WTC11 (cell line): ENCODE measurements around the gene CLEC5A. TPM values are rescaled to one million over a fixed set of nuclear protein-coding genes. Genes with fewer than 3 reads are reported as not detected.

Source experiments
- ATAC-seq: fragments of 200-7000 bp; cut with Tn5 transposase; 2 replicates; pipeline ENCODE4 v1.10.0; 2021; ENCODE audit warnings: mild to moderate bottlenecking, moderate library complexity
- CTCF ChIA-PET: fragments of 300-600 bp; sonication (Branson Sonifier 250); formaldehyde crosslinking; loops from one replicate; lab custom pipeline; 2021; ENCODE audit warnings: antibody characterized with exemption; lab: Charles Lee
- POLR2A ChIA-PET: fragments of 350-600 bp; sonication (Branson Sonifier 250); formaldehyde crosslinking; loops from one replicate; lab custom pipeline; 2021; ENCODE audit warnings: antibody characterized with exemption; lab: Charles Lee
- DNase-seq: peaks from one replicate; pipeline ENCODE4 v3.0.0; 2021; ENCODE audit warnings: low spot score
- H3K27ac Mint-ChIP-seq: 2 replicates; pipeline ENCODE4 v1.8.0; 2021; ENCODE audit warnings: mixed read lengths
- H3K27me3 Mint-ChIP-seq: 2 replicates; pipeline ENCODE4 v1.8.0; 2021; ENCODE audit warnings: low read depth, mild to moderate bottlenecking, moderate library complexity, mixed read lengths
- H3K36me3 Mint-ChIP-seq: 2 replicates; pipeline ENCODE4 v1.8.0; 2021; ENCODE audit warnings: mixed read lengths
- H3K4me1 Mint-ChIP-seq: 2 replicates; pipeline ENCODE4 v1.8.0; 2022; ENCODE audit warnings: mixed read lengths
- H3K4me3 Mint-ChIP-seq: 2 replicates; pipeline ENCODE4 v1.8.0; 2021; ENCODE audit warnings: mild to moderate bottlenecking, moderate library complexity, mixed read lengths
- H3K9me3 Mint-ChIP-seq: 2 replicates; pipeline ENCODE4 v1.8.0; 2021; ENCODE audit warnings: mixed read lengths
- ATF2 ChIP-seq: sonication (generic); formaldehyde crosslinking; IDR thresholded peaks from 2 replicates; pipeline ENCODE4 v1.8.1; 2022; ENCODE audit warnings: low read depth, missing genetic modification reagents, borderline replicate concordance
- ELF4 ChIP-seq: sonication (generic); formaldehyde crosslinking; IDR thresholded peaks from 2 replicates; pipeline ENCODE4 v1.8.1; 2022; ENCODE audit warnings: low read depth, mild to moderate bottlenecking, moderate library complexity, missing genetic modification reagents
- GTF2I ChIP-seq: fragments of 250-450 bp; sonication (Bioruptor Pico); conservative IDR thresholded peaks from 2 replicates; pipeline ENCODE4 v1.4.0; 2021; ENCODE audit warnings: mild to moderate bottlenecking
- JAZF1 ChIP-seq: fragments of 250-450 bp; sonication (Bioruptor Pico); IDR thresholded peaks from 2 replicates; pipeline ENCODE4 v1.9.0; 2021; ENCODE audit warnings: moderate library complexity, mild to moderate bottlenecking, inconsistent platforms
- MLX ChIP-seq: sonication (generic); formaldehyde crosslinking; IDR thresholded peaks from 2 replicates; pipeline ENCODE4 v1.8.1; 2023; ENCODE audit warnings: mild to moderate bottlenecking, missing genetic modification reagents, moderate library complexity
- NFYB ChIP-seq: sonication (generic); formaldehyde crosslinking; conservative IDR thresholded peaks from 2 replicates; pipeline ENCODE4 v1.8.0; 2022; ENCODE audit warnings: low read depth, missing genetic modification reagents
- RORB ChIP-seq: fragments of 250-450 bp; sonication (Bioruptor Pico); IDR thresholded peaks from 2 replicates; pipeline ENCODE4 v1.9.0; 2021; ENCODE audit warnings: mild to moderate bottlenecking
- SOX15 ChIP-seq: fragments of 250-450 bp; sonication (Bioruptor Pico); IDR thresholded peaks from 2 replicates; pipeline ENCODE4 v1.9.0; 2021; ENCODE audit warnings: mild to moderate bottlenecking
- TCF7 ChIP-seq: sonication (generic); formaldehyde crosslinking; IDR thresholded peaks from 2 replicates; pipeline ENCODE4 v1.8.0; 2022; ENCODE audit warnings: mild to moderate bottlenecking, low read depth, missing genetic modification reagents, moderate library complexity
- USF2 ChIP-seq: sonication (generic); formaldehyde crosslinking; IDR thresholded peaks from 2 replicates; pipeline ENCODE4 v1.8.1; 2023; ENCODE audit warnings: mild to moderate bottlenecking, missing genetic modification reagents, moderate library complexity
- ZBTB43 ChIP-seq: sonication (generic); formaldehyde crosslinking; IDR thresholded peaks from 2 replicates; pipeline ENCODE4 v1.8.1; 2023; ENCODE audit warnings: mild to moderate bottlenecking, missing genetic modification reagents
- ZNF121 ChIP-seq: sonication (generic); formaldehyde crosslinking; IDR thresholded peaks from 2 replicates; pipeline ENCODE4 v1.8.0; 2023; ENCODE audit warnings: missing genetic modification reagents
- ZNF232 ChIP-seq: sonication (generic); formaldehyde crosslinking; IDR thresholded peaks from 2 replicates; pipeline ENCODE4 v1.8.0; 2022; ENCODE audit warnings: mild to moderate bottlenecking, missing genetic modification reagents
- ZNF263 ChIP-seq: sonication (generic); formaldehyde crosslinking; IDR thresholded peaks from 2 replicates; pipeline ENCODE4 v1.8.1; 2022; ENCODE audit warnings: low read depth, mild to moderate bottlenecking, moderate library complexity, missing genetic modification reagents
- total RNA-seq: library from RNA; stranded (reverse); gene quantifications from 3 replicates; pipeline ENCODE4 v1.2.3, GENCODE V29; 2021
- TF ChIP-seq, protein P1 (sequence below): fragments of 250-450 bp; sonication (Bioruptor Pico); IDR thresholded peaks from 2 replicates; pipeline ENCODE4 v1.9.0; 2021; ENCODE audit warnings: mild to moderate bottlenecking
- TF ChIP-seq, protein P2 (sequence below): sonication (generic); formaldehyde crosslinking; IDR thresholded peaks from 2 replicates; pipeline ENCODE4 v1.8.0; 2023; ENCODE audit warnings: missing genetic modification reagents
- TF ChIP-seq, protein P3 (sequence below): fragments of 250-450 bp; sonication (Bioruptor Pico); IDR thresholded peaks from 2 replicates; pipeline ENCODE4 v1.9.0; 2021; ENCODE audit warnings: mild to moderate bottlenecking

The CLEC5A gene
- total RNA-seq, 1 experiment from 2014 or later, result not detected

DNA sequence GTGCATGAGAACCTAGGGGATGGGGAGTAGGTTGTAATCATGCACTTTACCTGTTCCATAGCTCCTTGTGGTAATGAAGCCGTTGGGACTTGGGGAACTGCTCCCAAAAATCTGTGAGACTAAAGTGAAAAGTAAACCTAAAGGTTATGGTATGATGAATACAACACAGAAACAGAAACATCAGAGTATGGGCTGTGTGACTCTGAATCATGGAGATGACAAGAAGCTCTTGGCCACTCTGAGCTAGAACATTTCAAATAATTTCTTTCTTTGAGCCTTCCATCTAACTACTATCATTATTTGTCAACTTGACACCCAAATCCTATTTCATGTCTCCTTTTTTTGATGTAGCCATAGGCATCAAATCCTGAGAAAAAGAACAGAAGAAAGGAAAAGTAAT, 2.9 kb downstream of the CLEC5A start:
- POLR2A ChIA-PET, result no interaction called here
- no peak overlapping the region for H3K27ac Mint-ChIP-seq
- H3K9me3 Mint-ChIP-seq, result peaks cover 24% of the 10 kb centered on the region
- TF ChIP-seq RORB (CRISPR knock-in tag), result no peak
- TF ChIP-seq ZNF263 (CRISPR knock-in tag), result no peak
- TF ChIP-seq, protein P1, sequence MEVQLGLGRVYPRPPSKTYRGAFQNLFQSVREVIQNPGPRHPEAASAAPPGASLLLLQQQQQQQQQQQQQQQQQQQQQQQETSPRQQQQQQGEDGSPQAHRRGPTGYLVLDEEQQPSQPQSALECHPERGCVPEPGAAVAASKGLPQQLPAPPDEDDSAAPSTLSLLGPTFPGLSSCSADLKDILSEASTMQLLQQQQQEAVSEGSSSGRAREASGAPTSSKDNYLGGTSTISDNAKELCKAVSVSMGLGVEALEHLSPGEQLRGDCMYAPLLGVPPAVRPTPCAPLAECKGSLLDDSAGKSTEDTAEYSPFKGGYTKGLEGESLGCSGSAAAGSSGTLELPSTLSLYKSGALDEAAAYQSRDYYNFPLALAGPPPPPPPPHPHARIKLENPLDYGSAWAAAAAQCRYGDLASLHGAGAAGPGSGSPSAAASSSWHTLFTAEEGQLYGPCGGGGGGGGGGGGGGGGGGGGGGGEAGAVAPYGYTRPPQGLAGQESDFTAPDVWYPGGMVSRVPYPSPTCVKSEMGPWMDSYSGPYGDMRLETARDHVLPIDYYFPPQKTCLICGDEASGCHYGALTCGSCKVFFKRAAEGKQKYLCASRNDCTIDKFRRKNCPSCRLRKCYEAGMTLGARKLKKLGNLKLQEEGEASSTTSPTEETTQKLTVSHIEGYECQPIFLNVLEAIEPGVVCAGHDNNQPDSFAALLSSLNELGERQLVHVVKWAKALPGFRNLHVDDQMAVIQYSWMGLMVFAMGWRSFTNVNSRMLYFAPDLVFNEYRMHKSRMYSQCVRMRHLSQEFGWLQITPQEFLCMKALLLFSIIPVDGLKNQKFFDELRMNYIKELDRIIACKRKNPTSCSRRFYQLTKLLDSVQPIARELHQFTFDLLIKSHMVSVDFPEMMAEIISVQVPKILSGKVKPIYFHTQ (CRISPR knock-in tag), result no peak
- no peak for TF ChIP-seq GTF2I
- no peak for TF ChIP-seq ELF4 (CRISPR knock-in tag)
- TF ChIP-seq, protein P2, sequence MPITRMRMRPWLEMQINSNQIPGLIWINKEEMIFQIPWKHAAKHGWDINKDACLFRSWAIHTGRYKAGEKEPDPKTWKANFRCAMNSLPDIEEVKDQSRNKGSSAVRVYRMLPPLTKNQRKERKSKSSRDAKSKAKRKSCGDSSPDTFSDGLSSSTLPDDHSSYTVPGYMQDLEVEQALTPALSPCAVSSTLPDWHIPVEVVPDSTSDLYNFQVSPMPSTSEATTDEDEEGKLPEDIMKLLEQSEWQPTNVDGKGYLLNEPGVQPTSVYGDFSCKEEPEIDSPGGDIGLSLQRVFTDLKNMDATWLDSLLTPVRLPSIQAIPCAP (CRISPR knock-in tag), result no peak
- TF ChIP-seq ATF2 (CRISPR knock-in tag), result no peak
- TF ChIP-seq TCF7 (CRISPR knock-in tag), result no peak
- no peak for TF ChIP-seq MLX (CRISPR knock-in tag)
- TF ChIP-seq SOX15, result no peak
- CTCF ChIA-PET, result no interaction called here
- no peak overlapping the region for H3K4me3 Mint-ChIP-seq
- no peaks in the 10 kb centered on the region for H3K4me1 Mint-ChIP-seq
- ATAC-seq (no peak), DNase-seq (no peak)
- peaks cover 11% of the 10 kb centered on the region for H3K36me3 Mint-ChIP-seq
- H3K27me3 Mint-ChIP-seq, result no peaks in the 10 kb centered on the region; the same call in 1 of the 2 replicates

DNA sequence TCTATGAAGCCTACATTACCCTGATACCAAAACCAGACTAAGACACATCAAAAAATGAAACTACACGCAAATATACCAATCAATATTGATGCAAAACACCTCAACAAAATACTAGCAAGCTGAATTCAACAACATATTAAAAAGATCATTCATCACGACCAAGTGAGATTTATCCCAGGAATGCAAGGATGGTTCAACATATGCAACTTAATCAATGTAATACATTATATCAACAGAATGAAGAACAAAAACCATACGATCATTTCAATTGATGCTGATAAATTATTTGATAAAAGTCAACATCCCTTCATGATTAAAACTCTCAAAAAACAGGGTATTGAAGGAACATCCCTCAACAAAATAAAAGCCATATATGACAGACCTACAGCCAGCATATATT, 5.7 kb downstream of the CLEC5A start:
- ATAC-seq (no peak), DNase-seq (no peak)
- H3K36me3 Mint-ChIP-seq, result peaks cover 11% of the 10 kb centered on the region
- no peak overlapping the region for H3K27ac Mint-ChIP-seq
- H3K27me3 Mint-ChIP-seq, result no peaks in the 10 kb centered on the region; the same call in 1 of the 2 replicates
- POLR2A ChIA-PET, result no interaction called here
- CTCF ChIA-PET, result no interaction called here
- H3K4me3 Mint-ChIP-seq, result no peak overlapping the region
- no peaks in the 10 kb centered on the region for H3K4me1 Mint-ChIP-seq
- TF ChIP-seq ZNF121 (no peak), ZNF232 (CRISPR knock-in tag) (no peak), ZBTB43 (CRISPR knock-in tag) (no peak), JAZF1 (CRISPR knock-in tag) (no peak), NFYB (no peak), USF2 (CRISPR knock-in tag) (no peak)
- TF ChIP-seq, protein P3, sequence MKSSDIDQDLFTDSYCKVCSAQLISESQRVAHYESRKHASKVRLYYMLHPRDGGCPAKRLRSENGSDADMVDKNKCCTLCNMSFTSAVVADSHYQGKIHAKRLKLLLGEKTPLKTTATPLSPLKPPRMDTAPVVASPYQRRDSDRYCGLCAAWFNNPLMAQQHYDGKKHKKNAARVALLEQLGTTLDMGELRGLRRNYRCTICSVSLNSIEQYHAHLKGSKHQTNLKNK (CRISPR knock-in tag), result no peak
- TF ChIP-seq, protein P1 (CRISPR knock-in tag), result no peak
- TF ChIP-seq, protein P2 (CRISPR knock-in tag), result no peak
- H3K9me3 Mint-ChIP-seq, result peaks cover 24% of the 10 kb centered on the region
